Nephron progenitor cell (in vitro differentiated cells): ENCODE results near the gene CBLB.

Experiments
- DNase-seq: peaks from one replicate; pipeline ENCODE4 v3.0.0; 2021
- H3K27ac Mint-ChIP-seq: 2 replicates; pipeline ENCODE4 v1.8.0; 2021; ENCODE audit warnings: mild to moderate bottlenecking, moderate library complexity, mixed read lengths
- H3K27me3 Mint-ChIP-seq: 2 replicates; pipeline ENCODE4 v1.8.0; 2021; ENCODE audit warnings: mild to moderate bottlenecking, low read depth, mixed read lengths; ENCODE audit not compliant: poor library complexity
- H3K36me3 Mint-ChIP-seq: 2 replicates; pipeline ENCODE4 v1.8.0; 2021; ENCODE audit warnings: low read depth, mixed read lengths
- H3K4me1 Mint-ChIP-seq: 2 replicates; pipeline ENCODE4 v1.8.0; 2021; ENCODE audit warnings: mixed read lengths
- H3K4me3 Mint-ChIP-seq: 2 replicates; pipeline ENCODE4 v1.8.0; 2021; ENCODE audit warnings: mild to moderate bottlenecking, moderate library complexity, mixed read lengths
- H3K9me3 Mint-ChIP-seq: 2 replicates; pipeline ENCODE4 v1.8.0; 2021; ENCODE audit warnings: mild to moderate bottlenecking, moderate library complexity, mixed read lengths
- CTCF ChIP-seq: fragments of 200-600 bp; sonication (generic); IDR thresholded peaks from 2 replicates; pipeline ENCODE4 v1.5.0; 2021; ENCODE audit warnings: antibody characterized with exemption

CBLB gene

GRCh38 chr3:105880681-105881290 is 12.0 kb upstream of the CBLB start:
- Mint-ChIP-seq H3K4me1 (no peaks in the 10 kb centered on the region), H3K9me3 (no peaks in the 10 kb centered on the region), H3K27me3 (no peaks in the 10 kb centered on the region), H3K27ac (no peak overlapping the region), H3K4me3 (no peak overlapping the region), H3K36me3 (no peaks in the 10 kb centered on the region)
- DNase-seq: no peak
- TF ChIP-seq CTCF: no peak

- H3K27ac Mint-ChIP-seq: no peak overlapping the region
- H3K36me3 Mint-ChIP-seq: no peaks in the 10 kb centered on the region
- H3K9me3 Mint-ChIP-seq: no peaks in the 10 kb centered on the region
- DNase-seq: no peak
- no peaks in the 10 kb centered on the region for H3K4me1 Mint-ChIP-seq
- no peak for TF ChIP-seq CTCF
- H3K4me3 Mint-ChIP-seq: no peak overlapping the region
- peaks cover 5% of the 10 kb centered on the region for H3K27me3 Mint-ChIP-seq
These were observed 9.2 kb upstream of the CBLB start for GRCh38 chr3:105878061-105878460.

GRCh38 chr3:105877336-105877910 is 8.6 kb upstream of the CBLB start:
- no peaks in the 10 kb centered on the region for H3K4me1 Mint-ChIP-seq
- no peak for DNase-seq
- H3K27me3 Mint-ChIP-seq: peaks cover 5% of the 10 kb centered on the region
- H3K9me3 Mint-ChIP-seq: no peaks in the 10 kb centered on the region
- no peak for TF ChIP-seq CTCF
- no peak overlapping the region for H3K4me3 Mint-ChIP-seq
- H3K36me3 Mint-ChIP-seq: no peaks in the 10 kb centered on the region
- no peak overlapping the region for H3K27ac Mint-ChIP-seq

- no peaks in the 10 kb centered on the region for H3K4me1 Mint-ChIP-seq
- peaks cover 5% of the 10 kb centered on the region for H3K27me3 Mint-ChIP-seq
- no peak overlapping the region for H3K4me3 Mint-ChIP-seq
- no peaks in the 10 kb centered on the region for H3K9me3 Mint-ChIP-seq
- H3K36me3 Mint-ChIP-seq: no peaks in the 10 kb centered on the region
- no peak for DNase-seq
- no peak overlapping the region for H3K27ac Mint-ChIP-seq
- TF ChIP-seq CTCF: no peak
These were observed 8.0 kb upstream of the CBLB start for GRCh38 chr3:105876780-105877327.

- peak overlapping the region; percentile 100 for H3K27ac Mint-ChIP-seq
- no peaks in the 10 kb centered on the region for H3K9me3 Mint-ChIP-seq
- no peak for TF ChIP-seq CTCF
- H3K4me1 Mint-ChIP-seq: peaks cover 54% of the 10 kb centered on the region
- peak overlapping the region; percentile 98 for H3K4me3 Mint-ChIP-seq
- peaks cover 3% of the 10 kb centered on the region for H3K27me3 Mint-ChIP-seq
- no peak for DNase-seq
- H3K36me3 Mint-ChIP-seq: peaks cover 6% of the 10 kb centered on the region
These were observed 1.3 kb upstream of the CBLB start for GRCh38 chr3:105869861-105870755.
